Daoy (cell line): Measurements from ENCODE around the gene CYP26A1. TPM values are rescaled to one million over a fixed set of nuclear protein-coding genes. Genes with fewer than 3 reads are reported as not detected.

Source experiments
- DNase-seq: peaks from one replicate; pipeline ENCODE4 v3.0.0-alpha.2; 2015; ENCODE audit warnings: low read depth
- total RNA-seq: library from RNA; depleted of rRNA; stranded (reverse); fragments of >200 nt; shearing (Covaris generic); gene quantifications from 2 replicates; pipeline ENCODE4 v1.2.3, GENCODE V29; 2014; rRNA removed

The CYP26A1 gene
- total RNA-seq, result 0.15 and 0.17 TPM in 2 replicates

GRCh38 chr10:93073539-93074146, at the start of gene CYP26A1:
Gene CYP26A1 (plus strand): TSS chr10:93073893. CDS start chr10:93073935, 42 bp downstream.
- DNase-seq, result no peak

- DNase-seq, result no peak
Observed at GRCh38 chr10:93026072-93026471, 47.6 kb upstream of the CYP26A1 start.

GRCh38 chr10:93027508-93027907, 46.2 kb upstream of the CYP26A1 start:
- DNase-seq, result no peak

- DNase-seq, result peak; percentile 53
Observed at GRCh38 chr10:93028883-93029282, 44.8 kb upstream of the CYP26A1 start.

- peak; percentile 29 for DNase-seq
Observed at GRCh38 chr10:93030409-93030808, 43.3 kb upstream of the CYP26A1 start.

GRCh38 chr10:93032105-93032808, 41.4 kb upstream of the CYP26A1 start:
- no peak for DNase-seq

- no peak for DNase-seq
Observed at GRCh38 chr10:93032809-93033137, 40.9 kb upstream of the CYP26A1 start.

GRCh38 chr10:93034426-93034825, 39.3 kb upstream of the CYP26A1 start:
- DNase-seq, result no peak

GRCh38 chr10:93039110-93039509, 34.6 kb upstream of the CYP26A1 start:
- no peak for DNase-seq

- no peak for DNase-seq
Observed at GRCh38 chr10:93039721-93040120, 34.0 kb upstream of the CYP26A1 start.

- DNase-seq, result no peak
Observed at GRCh38 chr10:93054486-93054885, 19.2 kb upstream of the CYP26A1 start.

GRCh38 chr10:93058139-93058538, 15.6 kb upstream of the CYP26A1 start:
- DNase-seq, result no peak

- DNase-seq, result no peak
Observed at GRCh38 chr10:93059975-93060886, 13.5 kb upstream of the CYP26A1 start, which contains the start of gene CYP26C1. Gene CYP26C1 (plus strand): TSS chr10:93060798. CDS start chr10:93061264, 466 bp downstream.

GRCh38 chr10:93060887-93061593, 12.7 kb upstream of the CYP26A1 start:
- no peak for DNase-seq

GRCh38 chr10:93061594-93062513, 11.8 kb upstream of the CYP26A1 start:
- no peak for DNase-seq

GRCh38 chr10:93062514-93063143, 11.1 kb upstream of the CYP26A1 start:
- DNase-seq, result peak; percentile 60

GRCh38 chr10:93063144-93063976, 10.3 kb upstream of the CYP26A1 start:
- no peak for DNase-seq

GRCh38 chr10:93063977-93064660, 9.6 kb upstream of the CYP26A1 start:
- no peak for DNase-seq
